NK-92 (cell line): Measurements from ENCODE around the gene ATG2A.

Experiments
- DNase-seq: peaks from one replicate; lab custom pipeline; 2025; ENCODE audit not compliant: unreplicated experiment; lab: John Stamatoyannopoulos, UW

The ATG2A gene

DNA sequence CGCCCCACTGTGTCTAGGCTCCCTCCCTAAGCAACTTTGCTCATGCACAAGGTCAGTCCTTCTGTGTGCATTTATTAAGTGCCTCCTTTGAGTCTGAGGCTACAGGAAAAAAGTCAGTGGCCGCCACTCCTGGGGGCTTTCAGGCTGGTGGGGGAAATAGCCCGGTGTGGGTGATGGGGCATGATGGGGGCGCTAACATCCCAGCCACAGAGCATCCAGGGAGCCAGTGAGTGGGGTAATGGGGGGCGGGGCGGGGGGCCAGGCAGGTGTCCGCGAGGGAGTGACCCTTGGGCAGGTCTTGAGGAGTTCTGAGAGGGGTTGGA is 28.6 kb downstream of the ATG2A start:
- no peak for DNase-seq

DNA sequence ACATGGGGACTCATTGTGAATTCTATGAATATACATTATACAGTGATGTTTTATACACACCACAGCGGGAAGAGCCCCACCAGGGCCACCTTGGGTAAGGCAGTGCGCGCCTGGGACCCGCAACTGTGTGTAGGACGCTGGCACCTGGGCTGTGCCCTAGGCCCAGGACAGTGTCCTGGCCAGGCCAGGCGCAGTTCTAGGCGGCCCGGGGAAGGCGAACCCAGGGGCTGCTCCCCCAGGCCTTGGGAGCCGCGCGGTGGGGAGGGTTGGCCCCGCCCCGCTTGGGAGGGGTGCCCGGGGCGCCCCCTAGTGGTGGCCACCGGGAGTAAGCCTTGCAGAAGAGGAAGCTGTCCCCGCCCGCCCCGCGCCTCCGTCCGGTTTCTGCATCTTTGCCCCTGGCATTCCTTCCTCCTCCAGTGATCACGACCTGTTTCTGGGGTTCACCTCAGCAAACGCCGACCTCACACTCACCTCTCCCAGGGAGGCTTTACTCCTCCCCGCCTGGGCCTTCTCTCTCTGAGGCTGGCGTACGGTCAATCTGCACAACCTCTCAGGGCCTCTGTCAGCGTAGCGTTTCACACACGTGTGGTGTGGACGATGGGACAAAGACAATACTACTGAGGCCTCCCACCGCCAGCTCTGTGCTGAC is 29.1 kb downstream of the ATG2A start:
- peak; percentile 34 for DNase-seq

DNA sequence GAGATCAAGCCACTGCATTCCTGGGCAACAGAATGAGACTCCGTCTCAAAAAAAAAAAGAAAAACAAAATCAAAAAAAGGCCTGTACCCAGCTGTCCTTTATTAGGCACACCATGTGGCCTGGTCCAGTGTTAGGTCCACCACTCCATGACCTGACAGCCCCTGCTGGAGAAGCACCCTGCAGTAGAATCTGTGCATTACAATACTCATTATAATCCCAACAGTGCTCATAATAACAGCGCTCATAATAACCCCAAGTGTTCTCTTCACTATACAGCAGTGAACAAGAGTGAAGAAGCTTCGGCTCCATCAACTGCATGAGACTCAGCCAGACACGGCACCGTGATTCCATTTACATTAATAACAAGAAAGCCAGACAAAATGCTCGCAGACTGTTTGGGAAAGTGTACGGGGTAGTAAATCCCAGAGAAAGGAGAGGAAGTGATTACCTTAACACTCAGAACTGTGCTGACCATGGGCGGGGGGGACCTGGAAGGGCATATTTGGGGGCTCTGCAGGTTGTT is 29.7 kb downstream of the ATG2A start:
- no peak for DNase-seq

DNA sequence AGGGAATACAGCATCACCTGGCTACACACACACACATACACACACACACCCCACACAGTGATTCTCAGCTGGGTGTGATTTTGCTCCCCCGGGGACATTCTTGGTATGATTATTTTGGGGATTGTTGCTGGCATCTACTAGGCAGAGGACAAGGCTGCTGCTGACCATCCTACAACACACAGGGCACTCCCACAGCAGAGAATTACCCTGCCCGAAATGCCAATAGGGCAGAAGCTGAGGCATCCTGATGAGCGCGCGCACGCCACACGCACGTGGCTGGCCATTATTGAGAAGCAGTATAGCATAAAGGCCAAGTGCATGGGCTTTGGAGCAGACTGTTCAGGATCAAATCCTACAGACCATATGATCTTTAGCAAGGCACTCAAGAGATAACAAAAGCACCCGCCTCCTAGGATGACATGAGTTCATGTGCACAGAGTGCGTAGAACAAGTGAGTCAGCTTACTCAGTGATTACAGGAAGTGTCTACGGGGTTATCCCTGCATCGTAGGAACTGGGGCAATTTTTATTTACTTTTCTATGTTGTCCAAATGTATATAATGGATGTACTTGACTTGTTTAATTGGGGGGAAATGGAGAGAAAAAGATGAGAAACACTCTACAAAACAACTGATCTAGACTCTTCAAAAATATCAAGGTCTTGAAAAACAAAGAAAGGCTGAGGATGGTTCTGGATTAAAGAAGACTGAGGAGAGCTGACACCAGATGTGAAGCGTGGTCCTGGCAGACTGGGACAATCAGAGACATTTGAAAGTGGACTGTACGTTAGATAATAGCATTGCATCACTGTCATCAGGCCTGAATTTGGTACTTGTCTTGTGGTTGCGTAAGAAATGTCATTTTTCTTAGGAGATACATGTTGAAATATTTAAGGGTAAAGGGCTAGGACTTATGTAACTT is 31.4 kb downstream of the ATG2A start:
- DNase-seq, result no peak

DNA sequence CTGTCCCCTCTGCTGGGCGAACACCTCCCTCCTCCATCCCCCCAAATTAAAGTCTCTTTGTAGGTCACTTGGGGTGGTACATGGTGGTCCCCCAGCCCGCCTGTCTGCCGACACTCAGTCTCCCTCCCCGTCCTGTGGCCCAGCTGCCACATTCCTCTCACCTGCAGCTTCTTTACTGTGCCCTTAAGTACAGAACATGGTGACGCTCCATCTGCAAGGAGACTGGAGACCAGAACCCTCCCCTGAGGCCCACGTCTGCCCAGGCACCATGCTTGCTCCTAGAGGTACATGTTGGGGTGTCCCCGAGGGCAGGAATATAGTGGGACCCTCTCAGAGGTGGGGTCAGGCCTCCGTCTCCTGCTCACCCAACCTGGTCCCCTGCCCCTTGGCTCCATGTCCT is 33.0 kb downstream of the ATG2A start:
- no peak for DNase-seq

DNA sequence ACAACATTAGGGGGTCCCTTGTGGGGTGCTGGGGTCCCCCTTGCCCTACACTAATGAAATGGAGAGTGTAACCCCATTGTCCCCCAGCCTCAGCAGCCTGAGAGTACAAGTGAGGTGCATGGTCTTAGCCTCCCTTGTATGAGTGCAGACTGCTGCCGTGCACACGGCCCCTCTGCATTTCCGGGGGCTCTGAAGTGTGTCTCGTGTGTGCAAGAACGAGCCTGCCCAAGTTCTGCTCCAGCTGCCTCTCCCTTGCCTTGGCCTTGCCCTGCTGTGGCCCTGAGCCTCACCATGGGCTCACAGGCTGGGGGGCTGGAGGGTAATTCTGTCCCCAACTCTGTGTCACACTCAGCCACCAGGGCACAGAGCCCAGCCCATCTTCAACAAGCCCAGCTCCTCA is 33.4 kb downstream of the ATG2A start:
- DNase-seq, result no peak

DNA sequence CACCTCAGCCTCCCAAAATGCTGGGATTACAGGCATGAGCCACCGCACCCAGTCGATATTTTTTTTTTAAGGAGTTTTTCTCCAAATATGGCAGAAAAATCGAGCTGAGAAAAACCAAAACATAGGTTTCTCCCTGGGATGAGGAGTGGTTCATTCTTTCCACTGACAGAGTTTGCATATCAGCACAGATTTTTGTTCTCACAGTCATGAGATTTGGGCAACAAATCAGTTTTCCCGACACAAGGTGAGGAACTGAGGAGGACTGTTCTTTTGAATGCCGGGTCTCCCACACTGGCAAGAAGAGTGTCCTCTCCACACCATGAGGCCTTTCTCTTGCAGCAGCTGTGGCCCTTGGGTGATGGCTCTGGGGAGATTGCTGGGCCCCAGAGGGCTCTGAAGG is 34.8 kb downstream of the ATG2A start:
- DNase-seq, result no peak

DNA sequence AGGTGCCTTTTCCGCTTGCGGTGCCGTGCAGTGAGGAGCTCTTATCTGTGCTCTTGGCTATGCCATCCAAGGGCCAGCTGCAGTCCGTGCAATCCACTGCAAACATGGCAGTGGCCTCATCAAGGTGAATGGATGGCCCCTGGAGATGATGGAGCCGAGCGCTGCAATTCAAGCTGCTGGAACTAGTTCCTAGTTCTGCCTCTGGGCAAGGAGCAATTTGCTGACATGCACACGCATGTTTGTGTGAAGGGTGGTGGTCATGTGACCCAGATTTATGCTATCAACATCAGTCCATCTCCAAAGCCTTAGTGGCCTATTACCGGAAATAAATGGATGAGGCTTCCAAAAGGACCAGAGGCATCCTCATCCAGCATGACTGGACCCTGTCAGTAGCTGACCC is 35.5 kb downstream of the ATG2A start:
- no peak for DNase-seq

DNA sequence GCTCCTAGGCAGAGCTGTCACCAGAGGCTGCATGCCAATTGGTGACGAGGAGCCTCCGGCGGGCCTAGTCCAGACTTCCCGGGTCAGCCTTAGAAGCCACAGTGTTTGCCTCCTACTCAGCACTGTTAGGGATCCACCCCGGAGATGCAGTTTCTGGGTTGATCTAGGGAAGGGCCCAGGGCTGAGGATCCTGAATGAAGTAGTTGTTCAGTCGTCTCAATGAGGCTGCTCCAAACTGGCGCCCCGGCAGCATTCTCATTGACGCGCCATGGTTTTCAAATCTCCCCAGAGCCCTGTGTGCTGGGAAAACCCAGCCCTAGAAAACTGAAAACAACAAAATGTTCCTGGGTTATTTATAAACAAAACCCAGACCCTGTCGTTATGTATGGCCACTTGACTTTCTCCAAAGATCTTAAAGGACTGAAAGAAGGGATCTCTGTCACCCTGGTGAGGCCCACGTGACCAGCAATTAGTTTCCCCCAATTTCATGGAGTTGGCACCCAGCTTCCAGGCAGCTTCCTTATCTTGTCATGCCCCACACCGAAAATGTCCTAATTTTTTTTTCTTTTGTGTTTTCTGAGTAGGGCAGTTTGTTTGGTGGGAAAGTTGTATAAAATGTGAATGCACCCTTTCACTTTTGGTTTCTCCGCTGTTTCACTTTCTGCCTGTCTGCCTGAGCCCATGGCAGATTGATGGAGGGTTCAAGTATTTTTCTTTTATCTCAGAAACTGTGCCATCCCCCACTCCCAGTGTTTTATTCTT is 36.6 kb downstream of the ATG2A start:
- no peak for DNase-seq

DNA sequence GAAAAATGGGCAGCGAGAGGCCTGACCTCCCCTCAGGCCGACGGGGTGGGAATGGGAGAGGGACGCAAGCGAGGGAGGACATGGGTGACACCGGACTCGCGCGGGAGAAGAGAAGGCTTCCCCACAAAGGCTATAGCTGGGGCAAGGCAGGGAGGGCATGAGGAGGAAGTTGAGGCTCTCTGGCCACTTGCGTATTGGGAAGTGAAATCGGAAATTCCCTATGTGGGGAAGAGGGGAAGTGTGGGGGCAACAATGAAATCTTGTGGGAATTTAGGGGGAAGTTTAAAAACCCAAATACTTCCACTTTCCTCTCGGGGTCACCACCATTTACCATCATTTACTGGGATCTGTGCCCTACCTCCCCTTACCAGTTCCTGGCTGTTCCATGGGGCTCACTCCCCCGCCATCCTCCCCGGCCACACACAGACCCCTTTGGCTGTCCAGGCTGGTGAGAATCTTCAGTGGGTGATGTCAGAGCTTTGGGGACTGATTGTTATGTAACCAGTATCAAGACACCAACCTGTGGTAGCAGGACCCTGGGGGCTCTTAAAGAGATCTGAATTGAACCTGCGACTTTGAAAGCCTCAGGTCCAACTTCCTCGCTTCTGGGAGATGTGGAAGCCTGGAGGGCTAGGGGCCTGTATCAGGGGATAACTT is 37.6 kb downstream of the ATG2A start:
- no peak for DNase-seq

DNA sequence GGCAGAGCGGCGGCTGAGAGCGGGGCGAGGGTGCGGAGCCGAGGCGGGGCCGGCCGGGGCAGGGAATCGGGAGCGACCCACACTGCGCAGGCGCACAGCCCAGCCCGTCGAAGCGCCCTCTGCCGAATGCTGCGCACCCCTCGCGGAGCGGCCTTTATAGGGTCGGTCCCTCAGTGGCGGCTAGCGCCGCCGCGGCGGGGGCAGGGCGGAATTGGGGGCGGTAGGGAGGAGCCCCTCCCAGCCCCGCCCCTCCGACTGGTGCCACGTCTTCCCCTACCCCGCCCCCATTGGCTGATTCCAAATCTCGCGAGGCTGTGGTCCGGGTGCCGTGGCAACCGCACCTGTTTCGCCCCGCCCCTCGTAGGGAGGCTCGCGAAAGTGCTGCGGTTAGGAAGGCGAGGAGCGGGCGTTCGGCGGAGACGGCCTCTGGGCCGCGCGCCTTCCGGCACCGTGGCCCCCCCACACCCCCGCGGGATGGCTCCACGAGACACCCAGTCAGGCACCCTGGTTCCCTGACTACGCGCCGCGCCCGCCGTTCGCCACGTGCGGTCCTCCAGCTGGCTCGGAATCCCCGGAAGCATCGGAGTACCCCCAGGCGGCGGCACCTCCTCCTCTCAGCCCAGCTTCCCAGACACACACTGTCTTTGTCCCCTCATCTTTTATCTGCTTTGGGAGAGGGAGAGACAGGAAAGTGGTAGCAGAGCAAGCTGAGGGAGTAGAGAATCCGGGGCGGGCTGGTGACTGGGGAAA is 38.3 kb downstream of the ATG2A start, which contains the start of gene EHD1:
EHD1 (minus strand) TSS at position 128 of the 750 bp plus-strand sequence. CDS start 157 bp downstream, outside the sequence.
- DNase-seq, result peak; percentile 95

DNA sequence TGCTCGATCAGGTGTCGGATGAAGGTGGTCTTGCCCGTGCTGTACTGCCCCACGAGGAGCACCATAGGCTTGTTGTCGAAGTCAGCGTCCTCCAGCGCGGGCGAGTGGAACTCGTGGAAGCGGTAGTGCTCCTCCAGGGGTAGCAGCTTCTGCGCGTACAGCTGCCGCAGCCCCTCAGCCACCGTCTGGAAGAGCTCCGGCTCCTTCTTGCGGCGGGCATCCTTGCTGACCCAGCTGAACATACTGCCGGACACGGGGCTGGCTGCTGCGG is 38.9 kb downstream of the ATG2A start:
- DNase-seq, result no peak

DNA sequence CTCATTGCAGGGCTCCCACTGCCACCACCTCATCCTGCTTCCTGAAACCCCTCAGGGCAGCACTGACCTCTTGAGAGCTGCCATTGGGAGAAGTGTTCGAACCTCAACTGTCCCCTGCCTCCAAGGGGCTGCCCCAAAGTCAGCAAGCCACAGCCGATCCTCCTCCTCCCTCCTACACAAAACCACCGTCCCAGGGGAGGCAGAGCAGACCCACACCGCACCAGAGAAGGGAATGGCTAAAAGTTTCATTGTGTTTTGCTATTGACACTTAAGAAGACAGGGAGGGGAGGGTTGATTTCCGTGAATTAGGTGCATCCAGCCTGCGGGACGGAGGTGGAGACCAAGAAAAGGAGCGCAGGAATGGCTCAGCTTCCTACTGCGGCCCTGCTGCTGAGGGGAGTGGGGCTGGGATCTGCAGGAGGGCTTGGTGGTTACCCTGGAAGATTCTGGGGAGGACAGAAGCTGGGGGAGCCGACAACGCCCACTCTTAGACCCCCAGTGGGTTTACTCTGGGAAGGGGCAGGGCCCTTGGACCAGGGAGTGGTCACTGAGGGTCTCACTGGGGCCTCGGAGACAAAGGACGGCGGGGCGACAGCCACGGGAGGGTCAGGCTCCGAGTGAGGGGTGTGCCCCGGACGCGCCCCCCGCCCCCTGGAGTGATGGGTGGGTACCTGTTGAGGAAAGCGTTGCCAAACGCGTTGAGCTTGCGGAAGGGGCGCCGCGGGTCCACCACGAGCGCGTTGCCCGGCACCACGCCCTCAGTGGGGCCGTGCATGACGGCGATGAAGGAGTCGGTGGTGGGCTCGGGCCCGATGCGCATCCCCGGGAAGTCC is 39.4 kb downstream of the ATG2A start:
- no peak for DNase-seq

DNA sequence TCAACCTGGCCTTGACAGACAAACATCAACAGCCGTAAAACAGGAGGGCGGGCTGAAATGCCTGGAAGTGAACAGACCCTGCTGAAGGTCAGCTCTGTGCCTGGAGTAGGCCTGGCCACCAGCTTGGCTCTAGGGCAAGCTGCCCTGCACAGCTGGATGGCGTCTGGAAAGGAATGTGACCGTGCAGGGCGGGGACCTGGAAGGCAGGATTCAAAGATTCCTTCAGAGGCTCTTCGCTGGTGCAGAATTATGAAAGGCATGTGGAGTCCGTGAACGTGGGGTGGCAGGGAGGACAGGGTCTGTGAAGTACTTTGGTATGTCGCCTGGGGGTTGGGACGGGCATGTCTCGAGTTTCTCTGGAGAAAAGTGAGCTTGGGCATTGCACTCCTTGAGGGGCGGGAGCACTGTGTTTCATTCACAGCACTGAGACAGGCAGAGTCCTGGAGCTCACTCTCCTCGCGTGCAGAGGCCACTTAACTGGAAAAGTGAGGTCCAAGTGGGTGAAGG is 40.1 kb downstream of the ATG2A start:
- no peak for DNase-seq

DNA sequence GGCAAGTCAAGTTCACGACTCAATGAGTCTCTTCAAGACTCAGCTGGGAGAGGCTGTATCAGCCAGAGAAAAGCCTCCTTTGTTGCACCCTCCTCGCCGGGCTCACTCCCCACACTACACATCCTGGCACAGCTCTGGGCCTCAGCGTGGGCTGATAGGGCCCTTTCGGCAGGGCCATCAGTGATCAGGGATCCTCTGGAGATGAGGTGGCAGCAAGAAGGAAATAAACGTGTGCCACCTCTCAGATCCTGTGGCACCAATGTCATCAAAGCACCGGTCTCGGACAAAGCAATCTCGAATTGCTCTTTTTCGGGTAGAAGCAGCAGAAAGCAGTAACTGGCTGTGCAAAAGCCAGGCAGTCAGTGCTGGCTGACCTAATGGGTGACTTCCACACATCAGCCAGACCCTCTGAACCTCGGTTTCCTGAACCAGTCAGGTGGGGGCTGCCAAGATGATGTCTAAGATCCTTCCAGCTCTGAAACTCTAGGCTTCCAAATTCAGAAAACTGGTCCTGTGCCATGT is 40.7 kb downstream of the ATG2A start:
- no peak for DNase-seq

DNA sequence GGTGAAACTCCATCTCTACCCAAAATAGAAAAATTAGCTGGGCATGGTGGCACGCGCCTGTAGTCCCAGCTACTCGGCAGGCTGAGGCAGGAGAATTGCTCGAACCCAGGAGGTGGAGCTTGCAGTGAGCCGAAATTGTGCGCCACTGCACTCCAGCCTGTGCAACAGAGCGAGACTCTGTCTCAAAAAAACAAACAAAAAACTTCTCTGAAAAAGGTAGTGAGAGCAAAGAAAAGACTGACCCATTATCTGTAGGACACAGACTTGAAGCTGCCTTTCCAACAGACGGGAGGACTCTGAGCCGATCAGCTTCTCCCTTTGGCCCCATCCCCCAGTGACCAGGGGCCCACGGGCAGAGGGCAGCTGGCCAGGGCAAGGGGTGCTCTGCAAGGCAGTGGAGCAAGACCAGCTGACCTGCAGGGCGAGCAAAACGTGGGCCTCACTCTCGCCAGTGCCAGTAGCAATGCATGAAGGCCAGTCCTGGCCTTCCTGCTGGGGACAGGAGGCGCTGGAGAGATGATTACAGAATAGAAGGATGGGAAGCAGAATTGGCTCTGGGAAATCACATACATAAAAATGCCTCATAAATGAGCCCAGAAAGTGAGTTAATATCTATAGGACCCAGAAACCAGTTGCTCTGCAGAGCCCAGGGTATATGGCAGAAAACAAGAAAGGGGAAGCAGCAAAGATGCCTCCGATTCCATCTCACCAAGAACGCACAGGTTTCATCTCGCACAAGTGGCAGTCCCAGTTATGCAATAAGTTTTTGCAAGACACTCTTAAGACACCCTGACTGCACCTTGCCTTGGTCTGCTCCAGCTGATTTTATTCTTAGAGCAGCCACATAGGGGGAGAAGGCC is 41.4 kb downstream of the ATG2A start:
- DNase-seq, result no peak

DNA sequence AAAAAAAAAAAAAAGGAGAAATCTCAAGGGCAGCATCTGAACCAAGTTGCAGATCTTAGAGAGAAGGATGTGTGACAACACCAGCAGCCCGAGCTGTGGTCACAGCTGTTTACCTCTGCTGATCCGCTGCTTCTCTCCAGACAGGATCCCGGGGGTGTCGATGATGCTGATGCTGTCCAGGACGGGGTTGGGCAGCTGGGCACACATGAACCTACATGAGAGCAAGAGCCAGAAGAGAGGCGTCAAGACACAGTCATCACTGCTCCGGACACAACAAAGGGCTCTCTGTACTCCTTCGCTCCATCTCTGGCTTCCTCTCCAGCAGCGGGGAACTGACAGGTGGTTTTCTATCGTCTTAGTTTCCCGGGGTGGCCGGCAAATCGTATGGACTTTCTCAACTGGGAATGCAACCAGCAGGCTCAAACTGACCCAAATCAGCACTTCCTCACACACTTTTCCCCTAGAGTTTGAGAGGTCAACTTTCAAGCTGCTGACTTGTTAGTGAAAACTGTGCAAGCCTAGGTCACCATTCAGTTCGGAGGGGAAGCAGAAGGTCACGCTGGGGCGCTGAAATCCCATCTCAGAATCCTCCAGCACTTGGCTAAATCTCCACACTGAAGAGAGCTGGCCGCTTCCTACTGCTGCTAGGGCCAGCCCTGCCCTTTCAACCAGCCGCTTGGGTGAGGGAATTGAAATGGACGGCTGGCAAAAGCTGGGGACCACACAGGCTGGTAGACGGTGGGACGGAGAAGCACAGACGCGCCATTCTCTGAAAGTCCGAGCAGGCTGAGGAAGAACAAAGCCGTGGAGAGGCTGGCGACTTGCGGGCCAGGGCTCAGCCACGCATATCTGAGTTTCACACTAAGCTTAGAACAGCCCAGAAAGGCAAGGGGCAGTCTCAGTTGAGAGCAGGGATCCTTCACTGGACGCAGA is 42.4 kb downstream of the ATG2A start:
- DNase-seq, result no peak
